Measurements from ENCODE around the gene TRIM71.

GRCh38 chr3:32882189-32882588, 64.4 kb downstream of the TRIM71 start:
- TF ChIP-seq CTCF (IDR thresholded peaks at IDR 0.05) = no peak
- TF ChIP-seq POLR2A (IDR thresholded peaks at IDR 0.05) = no peak

Data from prostate gland (tissue), 2 donors.